HFFc6 (cell line): Measurements from ENCODE around the gene COMMD1. TPM values are rescaled to one million over a fixed set of nuclear protein-coding genes. Genes with fewer than 3 reads are reported as not detected.

Source experiments
- DNase-seq: peaks from one replicate; pipeline ENCODE4 v3.0.0-alpha.2; 2018
- H3K27ac Mint-ChIP-seq: 2 replicates; pipeline ENCODE4 v1.8.0; 2020; ENCODE audit warnings: mild to moderate bottlenecking, mixed read lengths
- H3K27me3 Mint-ChIP-seq: 2 replicates; pipeline ENCODE4 v1.8.0; 2021; ENCODE audit warnings: mild to moderate bottlenecking, moderate library complexity, mixed read lengths; ENCODE audit not compliant: insufficient read depth
- H3K36me3 Mint-ChIP-seq: 2 replicates; pipeline ENCODE4 v1.8.0; 2021; ENCODE audit warnings: low read depth, mixed read lengths
- H3K4me1 Mint-ChIP-seq: 2 replicates; pipeline ENCODE4 v1.8.0; 2020; ENCODE audit warnings: low read depth, mixed read lengths
- H3K4me3 Mint-ChIP-seq: 2 replicates; pipeline ENCODE4 v1.8.0; 2020; ENCODE audit warnings: mild to moderate bottlenecking, moderate library complexity, mixed read lengths
- H3K9me3 Mint-ChIP-seq: 2 replicates; pipeline ENCODE4 v1.8.0; 2020; ENCODE audit warnings: mild to moderate bottlenecking, mixed read lengths
- CTCF ChIP-seq: fragments of 200-600 bp; sonication (generic); IDR thresholded peaks from 2 replicates; pipeline ENCODE4 v1.5.0; 2021; ENCODE audit warnings: antibody characterized with exemption, mild to moderate bottlenecking
- total RNA-seq, 6 experiments: library from RNA; stranded (reverse); fragmentation: NEBNext Ultra II Directional; extraction: Animal tissue kit (Norgen Biotek cat#: 25700); gene quantifications; 2 replicates in 1 of 6; 3 replicates in 5 of 6; pipeline ENCODE4 v1.2.3, GENCODE V29; 2021

The COMMD1 gene
- total RNA-seq, 6 experiments from 2014 or later, result 41.1 to 53.6 (median 48.3) TPM

- no peaks in the 10 kb centered on the region for H3K9me3 Mint-ChIP-seq
- no peak for DNase-seq
- no peaks in the 10 kb centered on the region for H3K36me3 Mint-ChIP-seq
- H3K27ac Mint-ChIP-seq, result no peak overlapping the region
- no peaks in the 10 kb centered on the region for H3K4me1 Mint-ChIP-seq
- no peak overlapping the region for H3K4me3 Mint-ChIP-seq
- peaks cover 3% of the 10 kb centered on the region for H3K27me3 Mint-ChIP-seq
- no peak for TF ChIP-seq CTCF
Measured at GRCh38 chr2:62181843-62182242, 276.4 kb downstream of the COMMD1 start.

GRCh38 chr2:62184512-62185230, 279.2 kb downstream of the COMMD1 start:
- no peaks in the 10 kb centered on the region for H3K4me1 Mint-ChIP-seq

More at GRCh38 chr2:62184512-62185230, 279.2 kb downstream of the COMMD1 start:
- no peak for TF ChIP-seq CTCF
- Mint-ChIP-seq H3K4me3 (no peak overlapping the region), H3K27me3 (peaks cover 12% of the 10 kb centered on the region), H3K9me3 (no peaks in the 10 kb centered on the region), H3K36me3 (no peaks in the 10 kb centered on the region), H3K27ac (no peak overlapping the region)
- no peak for DNase-seq

Other genes starting within 250 kb of the COMMD1 start
- 1 to 10 TPM; 1.2 to 2.2 (median 1.7) TPM for gene FAM161A, start 51.6 kb upstream of the COMMD1 start, total RNA-seq
- gene CCT4, start 17.0 kb upstream of the COMMD1 start, total RNA-seq, result 100 to 1,000 TPM; 200 to 250 (median 220) TPM